Vagina (tissue), 2 donors: Measurements from ENCODE around the gene ADK. TPM values are rescaled to one million over a fixed set of nuclear protein-coding genes. Genes with fewer than 3 reads are reported as not detected.
"Not testable (repeated sequence)": the region's sequence is repeated elsewhere in the genome, so short reads cannot be mapped to it uniquely, and the experiment has no call there.

Experiments
- DNase-seq, 2 donors: peaks; one replicate each; pipeline ENCODE4 v3.0.0-alpha.2; 2017; ENCODE audit errors: extremely low spot score in 2 of 2
- H3K27ac ChIP-seq: fragments of 200-600 bp; sonication (generic); one replicate; pipeline ENCODE4 v1.5.1; 2019
- H3K27me3 ChIP-seq: fragments of 200-600 bp; sonication (generic); one replicate; pipeline ENCODE4 v1.5.1; 2019
- H3K36me3 ChIP-seq, 2 donors: fragments of 200-600 bp; sonication (generic); one replicate each; pipeline ENCODE4 v1.5.1; 2017 to 2019
- H3K4me1 ChIP-seq: fragments of 200-600 bp; sonication (generic); one replicate; pipeline ENCODE4 v1.5.1; 2019
- H3K4me3 ChIP-seq, 2 donors: fragments of 200-600 bp; sonication (generic); 1 replicate in 1 of 2; 2 replicates in 1 of 2; pipeline ENCODE4 v1.5.1; 2016 to 2019
- H3K9me3 ChIP-seq: fragments of 200-600 bp; sonication (generic); one replicate; pipeline ENCODE4 v1.5.1; 2019
- CTCF ChIP-seq, 3 experiments: fragments of 450-650 bp in 2 of 3; fragments of 200-600 bp in 1 of 3; sonication (generic) in 1 of 3; IDR thresholded peaks; one replicate each; pipeline ENCODE4 v1.5.1; 2017 to 2019; ENCODE audit warnings: antibody characterized with exemption in 3 of 3, mild to moderate bottlenecking in 2 of 3, moderate library complexity in 2 of 3
- POLR2A ChIP-seq, 2 donors: fragments of 450-650 bp; IDR thresholded peaks; one replicate each; pipeline ENCODE4 v1.6.1; 2017; ENCODE audit warnings: antibody characterized with exemption in 2 of 2, mild to moderate bottlenecking in 2 of 2, moderate library complexity in 2 of 2
- POLR2AphosphoS5 ChIP-seq, 2 donors: sonication (generic); formaldehyde crosslinking; IDR thresholded peaks; one replicate each; pipeline ENCODE4 v1.9.0; 2017; ENCODE audit warnings: antibody characterized with exemption in 2 of 2, mild to moderate bottlenecking in 2 of 2, low read depth in 1 of 2; ENCODE audit not compliant: insufficient read depth in 1 of 2
- intact Hi-C: fragments of 100-400 bp; cut with DNase I; formaldehyde crosslinking; loops from one replicate; pipeline ENCODE4 v1.15.1; 2023
- total RNA-seq: library from RNA; depleted of rRNA; stranded (reverse); fragments of >200 nt; gene quantifications from one replicate; pipeline ENCODE4 v1.2.3, GENCODE V29; 2016

ADK gene
- total RNA-seq, 1 donor from 2014 or later: 46.2 TPM

- intact Hi-C loops: no loop called here
- H3K27me3 ChIP-seq: no peaks in the 10 kb centered on the region
- no peak for DNase-seq
- H3K4me3 ChIP-seq: no peak overlapping the region
- H3K9me3 ChIP-seq: no peaks in the 10 kb centered on the region
- no peaks in the 10 kb centered on the region for H3K36me3 ChIP-seq
- peaks cover 28% of the 10 kb centered on the region for H3K4me1 ChIP-seq
- H3K27ac ChIP-seq: no peak overlapping the region
- TF ChIP-seq POLR2A (IDR thresholded peaks at IDR 0.05) (no peak), POLR2AphosphoS5 (IDR thresholded peaks at IDR 0.05; ENCODE audit: insufficient read depth in 1 of 2, low read depth in 1 of 2) (no peak), CTCF (IDR thresholded peaks at IDR 0.05) (no peak)
Observed at GRCh38 chr10:74179111-74179710, 28.2 kb downstream of the ADK start.

GRCh38 chr10:74186678-74187077 is 35.7 kb downstream of the ADK start:
- TF ChIP-seq POLR2A (IDR thresholded peaks at IDR 0.05): no peak
- TF ChIP-seq POLR2AphosphoS5 (IDR thresholded peaks at IDR 0.05; ENCODE audit: insufficient read depth in 1 of 2, low read depth in 1 of 2): no peak
- TF ChIP-seq CTCF (IDR thresholded peaks at IDR 0.05): no peak
- DNase-seq: no peak
- peaks cover 25% of the 10 kb centered on the region for H3K4me1 ChIP-seq

GRCh38 chr10:74187237-74187636 is 36.2 kb downstream of the ADK start:
- Histone ChIP-seq H3K4me3 (no peak overlapping the region), H3K9me3 (no peaks in the 10 kb centered on the region), H3K27ac (no peak overlapping the region), H3K4me1 (peaks cover 25% of the 10 kb centered on the region), H3K27me3 (no peaks in the 10 kb centered on the region), H3K36me3 (no peaks in the 10 kb centered on the region)
- intact Hi-C loops: no loop called here
- DNase-seq: no peak
- TF ChIP-seq POLR2AphosphoS5 (IDR thresholded peaks at IDR 0.05; ENCODE audit: insufficient read depth in 1 of 2, low read depth in 1 of 2) (no peak), CTCF (IDR thresholded peaks at IDR 0.05) (no peak), POLR2A (IDR thresholded peaks at IDR 0.05) (no peak)

More at GRCh38 chr10:74186678-74187077, 35.7 kb downstream of the ADK start:
- no peaks in the 10 kb centered on the region for H3K9me3 ChIP-seq
- no peaks in the 10 kb centered on the region for H3K36me3 ChIP-seq
- no peak overlapping the region for H3K27ac ChIP-seq
- no peaks in the 10 kb centered on the region for H3K27me3 ChIP-seq
- intact Hi-C loops: no loop called here
- no peak overlapping the region for H3K4me3 ChIP-seq

- H3K36me3 ChIP-seq, H3K4me3 ChIP-seq, H3K9me3 ChIP-seq, intact Hi-C loops, DNase-seq, H3K27ac ChIP-seq, H3K27me3 ChIP-seq: not testable (repeated sequence)
- peaks cover 31% of the 10 kb centered on the region for H3K4me1 ChIP-seq
Observed at GRCh38 chr10:74188617-74189016, 37.6 kb downstream of the ADK start.

- H3K27me3 ChIP-seq: no peaks in the 10 kb centered on the region
- DNase-seq: no peak
- peaks cover 45% of the 10 kb centered on the region for H3K4me1 ChIP-seq
- H3K36me3 ChIP-seq: no peaks in the 10 kb centered on the region
- peak overlapping the region in 1 of 2 donors; percentile 7 for H3K4me3 ChIP-seq
- intact Hi-C loops: no loop called here
- H3K9me3 ChIP-seq: no peaks in the 10 kb centered on the region
- peak overlapping the region; percentile 58 for H3K27ac ChIP-seq
- no peak for TF ChIP-seq CTCF (IDR thresholded peaks at IDR 0.05)
- peak in 1 of 2 donors; percentile 90 for TF ChIP-seq POLR2AphosphoS5 (IDR thresholded peaks at IDR 0.05; ENCODE audit: insufficient read depth in 1 of 2, low read depth in 1 of 2)
- no peak for TF ChIP-seq POLR2A (IDR thresholded peaks at IDR 0.05)
Observed at GRCh38 chr10:74189999-74190421, 39.0 kb downstream of the ADK start.
